H1 (cell line): Measurements from ENCODE around the gene TEKT3. TPM values are rescaled to one million over a fixed set of nuclear protein-coding genes. Genes with fewer than 3 reads are reported as not detected.

Experiments
- CHD7 ChIP-seq: fragments of 300-600 bp; sonication (generic); IDR thresholded peaks from 2 replicates; pipeline ENCODE4 v1.7.1; 2012; ENCODE audit warnings: low read length, moderate library complexity, mild to moderate bottlenecking, inconsistent platforms; ENCODE audit not compliant: insufficient replicate concordance
- E2F6 ChIP-seq: IDR thresholded peaks from 2 replicates; pipeline ENCODE4 v1.6.1; 2012; ENCODE audit warnings: inconsistent platforms
- MAFK ChIP-seq: IDR thresholded peaks from 2 replicates; pipeline ENCODE4 v1.6.1; 2012; ENCODE audit warnings: low read depth, mild to moderate bottlenecking, improper control_type of control experiment, low read length
- POLR2A ChIP-seq, 2 experiments: IDR thresholded peaks; 1 replicate in 1 of 2; 2 replicates in 1 of 2; pipeline ENCODE4 v1.6.1; 2011; ENCODE audit warnings: low read depth in 2 of 2, low read length in 2 of 2, mild to moderate bottlenecking in 2 of 2; ENCODE audit errors: control extremely low read depth in 1 of 2
- RAD21 ChIP-seq, 2 experiments: IDR thresholded peaks in 1 of 2; conservative IDR thresholded peaks in 1 of 2; 2 replicates each; pipeline ENCODE4 v1.6.1; 2011; ENCODE audit warnings: low read depth in 2 of 2, low read length in 2 of 2, improper control_type of control experiment in 1 of 2, inconsistent platforms in 1 of 2, mild to moderate bottlenecking in 1 of 2, moderate library complexity in 1 of 2
- SP2 ChIP-seq: IDR thresholded peaks from 2 replicates; pipeline ENCODE4 v1.6.1; 2012; ENCODE audit warnings: mild to moderate bottlenecking, low read length, inconsistent platforms
- SP4 ChIP-seq: IDR thresholded peaks from 2 replicates; pipeline ENCODE4 v1.6.1; 2012; ENCODE audit warnings: low read length, inconsistent platforms
- TBP ChIP-seq: IDR thresholded peaks from 2 replicates; pipeline ENCODE4 v1.6.1; 2011; ENCODE audit warnings: low read depth, low read length, improper control_type of control experiment
- USF2 ChIP-seq: IDR thresholded peaks from 2 replicates; pipeline ENCODE4 v1.6.1; 2011; ENCODE audit warnings: low read length, improper control_type of control experiment
- polyA plus RNA-seq, 7 experiments: library from polyadenylated mRNA; depleted of rRNA in 3 of 7; stranded (reverse) in 5 of 7; unstranded in 2 of 7; fragments of >200 nt in 5 of 7; fragments of 200-250 nt in 2 of 7; gene quantifications; 1 replicate in 5 of 7; 2 replicates in 1 of 7; 4 replicates in 1 of 7; pipeline versions ENCODE4 v1.2.1 to v1.2.3, GENCODE V29; 2011 to 2013; ENCODE audit warnings: missing spikeins in 2 of 7, mixed read lengths in 2 of 7
- total RNA-seq: library from RNA; stranded (reverse); fragmentation: NEBNext Ultra II Directional; extraction: Animal tissue kit (Norgen Biotek cat#: 25700); gene quantifications from 2 replicates; pipeline ENCODE4 v1.2.1, GENCODE V29; 2021

Gene TEKT3
- total and polyA plus RNA-seq, 2 of the 8 experiments (the other 6 are each of a cell fraction or from before 2014, with no cell fraction given): 2.2 to 2.9 TPM

GRCh38 chr17:15268461-15268860 is 72.9 kb downstream of the TEKT3 start (continued):
- no peak for TF ChIP-seq CHD7
- TF ChIP-seq USF2: no peak
- TF ChIP-seq TBP: no peak
- TF ChIP-seq SP4: no peak
- TF ChIP-seq SP2: no peak
- no peak for TF ChIP-seq E2F6
- no peak for TF ChIP-seq POLR2A (IDR thresholded peaks at IDR 0.05; ENCODE audit: control extremely low read depth in 1 of 2, low read depth in 2 of 2, low read length in 2 of 2)
- no peak for TF ChIP-seq RAD21 (IDR thresholded peaks at IDR 0.05 in 1 of 2, conservative IDR thresholded peaks at IDR 0.05 in 1 of 2; ENCODE audit: low read depth in 2 of 2, low read length in 2 of 2)
- TF ChIP-seq MAFK: no peak
